Astrocyte (in vitro differentiated cells and primary cell): ENCODE measurements around the gene MZT2A. TPM values are rescaled to one million over a fixed set of nuclear protein-coding genes. Genes with fewer than 3 reads are reported as not detected.
"Not testable (repeated sequence)": the region's sequence is repeated elsewhere in the genome, so short reads cannot be mapped to it uniquely, and the experiment has no call there.

ENCODE experiments used
- DNase-seq: peaks from one replicate; pipeline ENCODE4 v3.0.0-alpha.2; 2010; ENCODE audit warnings: low read depth
- FAIRE-seq: peaks from 2 replicates; lab custom pipeline; 2011; peaks lifted over from hg19 to GRCh38; lab: Jason Lieb, UNC
- H2AFZ ChIP-seq: 2 replicates; pipeline ENCODE4 v1.6.0; 2012; ENCODE audit warnings: low read depth, low read length, inconsistent platforms
- H3K27ac ChIP-seq: 2 replicates; pipeline ENCODE4 v1.5.1; 2011; ENCODE audit warnings: low read depth, low read length, inconsistent platforms
- H3K27me3 ChIP-seq: 2 replicates; pipeline ENCODE4 v1.6.0; 2011; ENCODE audit warnings: low read length, inconsistent platforms; ENCODE audit not compliant: insufficient read depth
- H3K36me3 ChIP-seq: 2 replicates; pipeline ENCODE4 v1.5.1; 2011; ENCODE audit warnings: low read length, inconsistent platforms; ENCODE audit not compliant: insufficient read depth
- H3K4me1 ChIP-seq: 2 replicates; pipeline ENCODE4 v1.5.1; 2011; ENCODE audit warnings: low read length, inconsistent platforms; ENCODE audit not compliant: insufficient read depth
- H3K4me2 ChIP-seq: 2 replicates; pipeline ENCODE4 v1.6.0; 2012; ENCODE audit warnings: low read length, inconsistent platforms
- H3K4me3 ChIP-seq: 2 replicates; pipeline ENCODE4 v1.5.1; 2011; ENCODE audit warnings: low read depth, mild to moderate bottlenecking, low read length, inconsistent platforms; ENCODE audit not compliant: insufficient read depth
- H3K79me2 ChIP-seq: 2 replicates; pipeline ENCODE4 v1.6.0; 2012; ENCODE audit warnings: mild to moderate bottlenecking, low read length, inconsistent platforms; ENCODE audit not compliant: insufficient read depth
- H3K9ac ChIP-seq: 2 replicates; pipeline ENCODE4 v1.6.0; 2012; ENCODE audit warnings: mild to moderate bottlenecking, low read length, inconsistent platforms
- H3K9me3 ChIP-seq: 2 replicates; pipeline ENCODE4 v1.5.1; 2012; ENCODE audit warnings: low read depth, mild to moderate bottlenecking, low read length, inconsistent platforms; ENCODE audit not compliant: insufficient read depth
- H4K20me1 ChIP-seq: 2 replicates; pipeline ENCODE4 v1.6.0; 2012; ENCODE audit warnings: low read length, inconsistent platforms; ENCODE audit not compliant: insufficient read depth
- H3K27ac Mint-ChIP-seq: one replicate; pipeline ENCODE4 v1.8.0; 2021; ENCODE audit warnings: mild to moderate bottlenecking, mixed read lengths; ENCODE audit not compliant: unreplicated experiment
- H3K27me3 Mint-ChIP-seq: one replicate; pipeline ENCODE4 v1.8.0; 2021; ENCODE audit warnings: low read depth, mixed read lengths; ENCODE audit not compliant: unreplicated experiment
- H3K36me3 Mint-ChIP-seq: one replicate; pipeline ENCODE4 v1.8.0; 2021; ENCODE audit warnings: low read depth, mixed read lengths; ENCODE audit not compliant: unreplicated experiment
- H3K4me1 Mint-ChIP-seq: one replicate; pipeline ENCODE4 v1.8.0; 2021; ENCODE audit warnings: low read depth, mixed read lengths; ENCODE audit not compliant: unreplicated experiment
- H3K4me3 Mint-ChIP-seq: one replicate; pipeline ENCODE4 v1.8.0; 2021; ENCODE audit warnings: mild to moderate bottlenecking, moderate library complexity, mixed read lengths; ENCODE audit not compliant: unreplicated experiment
- H3K9me3 Mint-ChIP-seq: one replicate; pipeline ENCODE4 v1.8.0; 2021; ENCODE audit warnings: mild to moderate bottlenecking, mixed read lengths; ENCODE audit not compliant: unreplicated experiment
- total RNA-seq: library from RNA; stranded (reverse); gene quantifications from 2 replicates; pipeline ENCODE4 v1.2.1, GENCODE V29; 2021

The MZT2A gene
- total RNA-seq, 1 donor from 2014 or later = 105 TPM

DNA sequence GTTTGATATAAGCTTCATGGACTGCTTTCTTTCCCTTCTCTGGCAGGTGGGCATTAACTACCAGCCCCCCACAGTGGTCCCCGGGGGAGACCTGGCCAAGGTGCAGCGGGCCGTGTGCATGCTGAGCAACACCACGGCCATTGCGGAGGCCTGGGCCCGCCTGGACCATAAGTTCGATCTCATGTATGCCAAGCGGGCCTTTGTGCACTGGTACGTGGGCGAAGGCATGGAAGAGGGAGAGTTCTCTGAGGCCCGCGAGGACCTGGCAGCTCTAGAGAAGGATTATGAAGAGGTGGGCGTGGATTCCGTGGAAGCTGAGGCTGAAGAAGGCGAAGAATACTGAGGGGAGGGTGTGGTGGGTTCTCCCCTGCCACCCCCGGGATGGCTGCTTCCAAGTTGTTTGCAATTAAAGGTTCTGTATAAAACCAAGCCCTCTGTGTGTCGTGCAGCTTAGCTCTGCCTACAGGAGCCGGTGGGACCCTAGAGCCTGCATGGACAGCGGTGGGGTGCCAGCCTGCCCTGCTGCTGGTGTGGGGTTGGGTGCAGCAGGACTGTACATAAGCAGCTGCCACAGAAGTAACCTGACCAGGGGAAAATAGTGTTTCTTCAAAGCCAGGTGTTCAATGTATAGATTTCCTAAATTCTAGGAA, 9.6 kb downstream of the MZT2A start:
- FAIRE-seq, H3K4me1 Mint-ChIP-seq, H3K27ac Mint-ChIP-seq: not testable (repeated sequence)

GRCh38 chr2:131480351-131480750, 11.8 kb downstream of the MZT2A start:
- DNase-seq, H4K20me1 ChIP-seq, H3K9me3 Mint-ChIP-seq, H3K27ac ChIP-seq, H3K27ac Mint-ChIP-seq, H3K4me3 Mint-ChIP-seq, H3K79me2 ChIP-seq, H3K9me3 ChIP-seq, H3K27me3 Mint-ChIP-seq, H3K9ac ChIP-seq, H3K4me1 Mint-ChIP-seq, H3K36me3 Mint-ChIP-seq, FAIRE-seq, H2AFZ ChIP-seq, H3K4me1 ChIP-seq, H3K4me3 ChIP-seq, H3K36me3 ChIP-seq, H3K27me3 ChIP-seq, H3K4me2 ChIP-seq: not testable (repeated sequence)

More for the DNA sequence above, 9.6 kb downstream of the MZT2A start:
- H3K4me3 Mint-ChIP-seq, H3K27me3 Mint-ChIP-seq, H3K79me2 ChIP-seq, H3K9ac ChIP-seq, H3K9me3 ChIP-seq, H3K27ac ChIP-seq, H3K4me2 ChIP-seq, H3K36me3 Mint-ChIP-seq, H3K36me3 ChIP-seq, H3K4me1 ChIP-seq, DNase-seq, H3K27me3 ChIP-seq, H3K4me3 ChIP-seq, H4K20me1 ChIP-seq, H2AFZ ChIP-seq, H3K9me3 Mint-ChIP-seq: not testable (repeated sequence)

GRCh38 chr2:131478850-131479461, 13.2 kb downstream of the MZT2A start:
- not testable (repeated sequence) for H3K4me1 Mint-ChIP-seq, H3K27me3 Mint-ChIP-seq, H3K4me3 ChIP-seq, H3K27me3 ChIP-seq, DNase-seq, H3K36me3 Mint-ChIP-seq, H3K9me3 Mint-ChIP-seq, H3K9me3 ChIP-seq, H3K27ac ChIP-seq, H4K20me1 ChIP-seq, H3K4me1 ChIP-seq, FAIRE-seq, H3K79me2 ChIP-seq, H2AFZ ChIP-seq, H3K36me3 ChIP-seq, H3K27ac Mint-ChIP-seq, H3K4me2 ChIP-seq, H3K9ac ChIP-seq, H3K4me3 Mint-ChIP-seq

DNA sequence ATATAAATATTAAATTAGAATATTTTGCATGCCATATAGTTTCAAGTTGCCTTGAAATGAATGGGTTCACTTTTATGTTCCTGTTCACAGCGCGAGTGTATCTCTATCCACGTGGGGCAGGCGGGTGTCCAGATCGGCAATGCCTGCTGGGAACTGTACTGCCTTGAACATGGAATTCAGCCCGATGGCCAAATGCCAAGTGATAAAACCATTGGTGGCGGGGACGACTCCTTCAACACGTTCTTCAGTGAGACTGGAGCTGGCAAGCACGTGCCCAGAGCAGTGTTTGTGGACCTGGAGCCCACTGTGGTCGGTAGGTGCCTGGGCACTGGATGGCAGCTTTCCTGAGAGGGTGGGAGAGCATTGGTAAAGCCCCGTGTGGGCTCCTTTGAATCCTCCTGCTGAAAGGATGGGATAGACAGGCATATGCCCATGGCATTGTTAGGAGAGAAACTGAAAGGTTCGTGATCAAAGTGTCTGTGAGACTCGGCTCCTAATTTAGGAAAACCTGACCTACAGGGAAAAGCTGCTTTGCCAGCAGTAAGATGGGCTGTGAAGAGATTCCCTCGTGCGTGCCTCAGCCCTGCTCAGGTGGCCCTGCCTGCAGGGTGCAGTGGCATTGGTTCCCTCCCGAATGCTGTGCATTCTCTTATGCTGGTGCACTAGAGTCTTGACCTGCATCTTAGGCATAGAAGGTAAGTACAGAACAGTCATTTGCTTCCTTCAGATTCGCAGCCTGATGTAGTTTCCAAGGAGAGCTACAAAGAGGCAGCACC, 13.9 kb downstream of the MZT2A start:
- not testable (repeated sequence) for H3K27ac Mint-ChIP-seq, H3K27ac ChIP-seq, H3K36me3 ChIP-seq, H3K27me3 Mint-ChIP-seq, DNase-seq, H3K9me3 ChIP-seq, H3K79me2 ChIP-seq, H3K4me2 ChIP-seq, H3K4me3 Mint-ChIP-seq, H3K9me3 Mint-ChIP-seq, H4K20me1 ChIP-seq, FAIRE-seq, H3K4me3 ChIP-seq, H2AFZ ChIP-seq, H3K4me1 ChIP-seq, H3K27me3 ChIP-seq, H3K36me3 Mint-ChIP-seq, H3K9ac ChIP-seq, H3K4me1 Mint-ChIP-seq

GRCh38 chr2:131477227-131477626, 15.0 kb downstream of the MZT2A start:
- not testable (repeated sequence) for H3K36me3 Mint-ChIP-seq, H3K79me2 ChIP-seq, H3K27ac Mint-ChIP-seq, H3K36me3 ChIP-seq, H3K4me1 ChIP-seq, H3K9me3 ChIP-seq, H3K9ac ChIP-seq, DNase-seq, H3K4me2 ChIP-seq, H2AFZ ChIP-seq, H3K4me3 ChIP-seq, FAIRE-seq, H4K20me1 ChIP-seq, H3K4me1 Mint-ChIP-seq, H3K9me3 Mint-ChIP-seq, H3K27ac ChIP-seq, H3K4me3 Mint-ChIP-seq, H3K27me3 Mint-ChIP-seq, H3K27me3 ChIP-seq

DNA sequence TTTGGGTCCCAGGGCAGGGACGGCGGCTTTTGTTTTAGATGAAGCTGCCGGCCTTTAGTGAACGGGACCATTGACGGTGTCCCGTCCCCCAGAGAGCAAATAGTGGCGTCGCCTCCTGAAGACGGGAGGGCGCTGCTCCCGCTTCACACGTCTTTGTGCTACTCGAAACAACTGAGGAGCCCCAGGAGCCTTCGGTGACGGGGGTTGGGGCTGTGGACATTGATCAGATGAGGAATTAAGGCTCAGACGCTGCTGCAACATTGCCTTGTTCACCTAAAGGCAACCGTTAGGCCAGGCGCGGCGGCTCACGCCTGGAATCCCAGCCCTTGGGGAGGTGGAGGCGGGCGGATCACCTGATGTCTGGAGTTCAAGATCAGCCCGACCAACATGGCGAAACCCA, 15.8 kb downstream of the MZT2A start:
- not testable (repeated sequence) for H4K20me1 ChIP-seq, H3K9ac ChIP-seq, H3K79me2 ChIP-seq, H3K27ac ChIP-seq, H3K36me3 ChIP-seq, H3K4me3 ChIP-seq, DNase-seq, H2AFZ ChIP-seq, H3K4me1 ChIP-seq, H3K9me3 Mint-ChIP-seq, H3K27ac Mint-ChIP-seq, H3K27me3 ChIP-seq, H3K4me2 ChIP-seq, H3K9me3 ChIP-seq, H3K4me1 Mint-ChIP-seq, FAIRE-seq, H3K4me3 Mint-ChIP-seq, H3K36me3 Mint-ChIP-seq, H3K27me3 Mint-ChIP-seq
